BLaER1 (cell line): ENCODE data around the gene TFAP2A.

ENCODE experiments used
- H3K27ac ChIP-seq: shearing (Covaris generic); formaldehyde crosslinking; 2 replicates; pipeline ENCODE4 v1.8.1; 2022
- H3K27me3 ChIP-seq: shearing (Covaris generic); formaldehyde crosslinking; 2 replicates; pipeline ENCODE4 v1.8.1; 2022
- H3K36me3 ChIP-seq: shearing (Covaris generic); formaldehyde crosslinking; 2 replicates; pipeline ENCODE4 v1.8.1; 2022
- H3K4me1 ChIP-seq: shearing (Covaris generic); formaldehyde crosslinking; 2 replicates; pipeline ENCODE4 v1.8.1; 2022
- H3K4me2 ChIP-seq: shearing (Covaris generic); formaldehyde crosslinking; 2 replicates; pipeline ENCODE4 v1.8.1; 2022
- H3K4me3 ChIP-seq: shearing (Covaris generic); formaldehyde crosslinking; 2 replicates; pipeline ENCODE4 v1.8.1; 2022
- H3K9ac ChIP-seq: shearing (Covaris generic); formaldehyde crosslinking; 2 replicates; pipeline ENCODE4 v1.8.1; 2022
- H3K9me3 ChIP-seq: shearing (Covaris generic); formaldehyde crosslinking; 2 replicates; pipeline ENCODE4 v1.8.1; 2022
- H4K20me1 ChIP-seq: shearing (Covaris generic); formaldehyde crosslinking; 2 replicates; pipeline ENCODE4 v1.8.1; 2022
- Cebpa-rat ChIP-seq: shearing (Covaris generic); IDR thresholded peaks from 2 replicates; pipeline ENCODE4 v1.8.1; 2022

The TFAP2A gene

DNA sequence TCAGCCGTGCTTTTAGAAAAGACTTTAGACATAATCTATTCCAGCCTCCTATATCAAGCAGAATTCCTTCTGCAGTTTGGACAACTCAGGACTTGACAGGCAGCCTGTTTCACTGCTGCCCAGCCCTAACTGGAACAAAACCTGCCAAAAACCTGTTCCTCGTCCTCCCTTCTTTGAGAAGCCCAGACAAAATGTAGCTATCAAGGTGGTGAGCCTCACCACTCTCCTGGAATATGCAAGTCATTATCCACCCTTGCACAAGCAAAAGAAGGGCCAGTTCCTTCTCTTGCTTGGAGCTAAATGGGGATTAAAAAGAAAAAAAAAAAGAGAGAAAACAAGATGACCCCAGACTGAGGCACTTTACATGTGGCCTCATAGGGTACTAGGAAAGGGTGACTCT is 64.2 kb downstream of the TFAP2A start:
- no peaks in the 10 kb centered on the region for H3K9me3 ChIP-seq
- no peak overlapping the region for H3K27ac ChIP-seq
- H3K36me3 ChIP-seq, result no peaks in the 10 kb centered on the region
- no peaks in the 10 kb centered on the region for H4K20me1 ChIP-seq
- no peak overlapping the region for H3K4me3 ChIP-seq
- no peaks in the 10 kb centered on the region for H3K4me1 ChIP-seq
- H3K9ac ChIP-seq, result no peak overlapping the region
- H3K27me3 ChIP-seq, result no peaks in the 10 kb centered on the region
- no peak for TF ChIP-seq Cebpa-rat
- no peak overlapping the region for H3K4me2 ChIP-seq

DNA sequence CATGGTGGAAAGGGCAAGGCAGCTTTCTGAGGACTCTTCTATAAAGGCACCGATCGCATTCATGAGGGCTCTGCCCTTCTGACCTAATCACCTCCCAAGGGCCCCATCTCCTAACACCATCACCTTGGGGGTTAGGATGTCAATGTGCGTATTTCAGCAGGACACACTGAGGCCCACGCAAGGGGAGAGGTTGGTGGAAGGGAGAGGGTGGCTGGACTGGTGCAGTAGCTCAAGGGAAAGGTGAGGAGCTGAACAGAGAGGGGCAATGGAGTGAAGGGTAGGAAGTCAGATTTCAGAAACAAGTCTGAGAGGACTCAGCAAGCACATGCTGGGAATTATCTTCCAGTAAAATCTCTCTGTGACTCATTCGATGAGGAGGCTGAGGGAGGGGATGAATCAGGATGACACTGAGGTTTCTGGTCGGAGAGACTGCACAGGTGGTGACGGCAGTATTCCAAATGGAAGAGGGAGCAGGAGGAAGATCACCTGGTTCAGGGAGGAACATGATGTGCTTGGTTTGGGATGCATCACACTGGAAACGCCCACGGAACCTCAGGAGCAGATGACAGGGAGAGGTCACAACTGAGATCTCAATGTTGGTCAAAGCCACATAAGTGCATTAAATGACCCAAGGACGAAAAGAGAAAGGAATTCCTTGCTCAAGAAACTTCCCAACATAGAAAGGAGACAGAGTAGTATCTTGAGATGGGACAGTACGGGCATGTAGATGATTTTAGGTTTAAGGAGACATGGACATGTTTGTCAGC is 67.1 kb downstream of the TFAP2A start:
- Histone ChIP-seq H3K9me3 (no peaks in the 10 kb centered on the region), H3K4me1 (no peaks in the 10 kb centered on the region), H3K9ac (no peak overlapping the region), H3K4me3 (no peak overlapping the region), H3K4me2 (no peak overlapping the region), H3K27me3 (no peaks in the 10 kb centered on the region), H3K36me3 (no peaks in the 10 kb centered on the region), H3K27ac (no peak overlapping the region), H4K20me1 (no peaks in the 10 kb centered on the region)
- no peak for TF ChIP-seq Cebpa-rat
